GM23248 (cell line): Measurements from ENCODE around the gene KHSRP. TPM values are rescaled to one million over a fixed set of nuclear protein-coding genes. Genes with fewer than 3 reads are reported as not detected.

ENCODE experiments used
- DNase-seq: peaks from one replicate; pipeline ENCODE4 v3.0.0-alpha.2; 2015
- H2AFZ ChIP-seq: fragments of 200-600 bp; sonication (generic); 2 replicates; pipeline ENCODE4 v1.6.1; 2016; ENCODE audit warnings: antibody characterized with exemption
- H3F3A ChIP-seq: fragments of 200-600 bp; sonication (generic); 2 replicates; pipeline ENCODE4 v1.6.1; 2016; ENCODE audit warnings: mild to moderate bottlenecking, antibody characterized with exemption, mixed run types; ENCODE audit not compliant: insufficient read depth
- H3K27ac ChIP-seq: fragments of 200-600 bp; sonication (generic); 2 replicates; pipeline ENCODE4 v1.5.1; 2016; ENCODE audit warnings: mild to moderate bottlenecking
- H3K27me3 ChIP-seq: fragments of 200-600 bp; sonication (generic); replicated peaks from 2 replicates; pipeline ENCODE4 v1.6.1; 2016; ENCODE audit warnings: mild to moderate bottlenecking; ENCODE audit not compliant: insufficient read depth
- H3K36me3 ChIP-seq: fragments of 200-600 bp; sonication (generic); 2 replicates; pipeline ENCODE4 v1.6.1; 2016; ENCODE audit warnings: low read depth, mild to moderate bottlenecking
- H3K4me1 ChIP-seq: fragments of 200-600 bp; sonication (generic); 2 replicates; pipeline ENCODE4 v1.6.1; 2016; ENCODE audit warnings: mild to moderate bottlenecking; ENCODE audit not compliant: insufficient read depth
- H3K4me2 ChIP-seq: fragments of 200-600 bp; sonication (generic); one replicate; pipeline ENCODE4 v1.6.1; 2016; ENCODE audit warnings: mild to moderate bottlenecking; ENCODE audit not compliant: unreplicated experiment
- H3K4me3 ChIP-seq: fragments of 200-600 bp; sonication (generic); 2 replicates; pipeline ENCODE4 v1.5.1; 2016; ENCODE audit warnings: mild to moderate bottlenecking
- H3K79me2 ChIP-seq: fragments of 200-600 bp; sonication (generic); 2 replicates; pipeline ENCODE4 v1.6.1; 2016; ENCODE audit warnings: mild to moderate bottlenecking; ENCODE audit not compliant: insufficient read depth
- H3K9ac ChIP-seq: fragments of 200-600 bp; sonication (generic); 2 replicates; pipeline ENCODE4 v1.6.1; 2016; ENCODE audit warnings: mild to moderate bottlenecking
- H3K9me2 ChIP-seq: fragments of 200-600 bp; sonication (generic); 2 replicates; pipeline ENCODE4 v1.6.1; 2016; ENCODE audit warnings: mixed run types, mild to moderate bottlenecking, moderate library complexity; ENCODE audit not compliant: insufficient read depth
- H3K9me3 ChIP-seq: fragments of 200-600 bp; sonication (generic); one replicate; pipeline ENCODE4 v1.6.1; 2017; ENCODE audit warnings: low read depth
- H4K20me1 ChIP-seq: fragments of 200-600 bp; sonication (generic); 2 replicates; pipeline ENCODE4 v1.6.0; 2016; ENCODE audit not compliant: insufficient read depth
- EZH2 ChIP-seq: fragments of 200-600 bp; sonication (generic); IDR thresholded peaks from 2 replicates; pipeline ENCODE4 v1.6.1; 2018; ENCODE audit warnings: antibody characterized with exemption, mild to moderate bottlenecking; ENCODE audit not compliant: insufficient read depth, poor library complexity, severe bottlenecking
- EZH2phosphoT487 ChIP-seq: fragments of 200-600 bp; sonication (generic); IDR thresholded peaks from 2 replicates; pipeline ENCODE4 v1.6.1; 2018; ENCODE audit warnings: antibody characterized with exemption, moderate library complexity, mild to moderate bottlenecking, low read depth; ENCODE audit not compliant: insufficient read depth
- WGBS, 2 experiments: methylation state at CpG; one replicate each; pipeline ENCODE4 v1.1.6; 2015 to 2017; ENCODE audit warnings: low lambda C conversion rate in 2 of 2, low coverage in 1 of 2; ENCODE audit errors: missing lambda C conversion rate in 2 of 2; 5-methylcytosine and 5-hydroxymethylcytosine counted together
- in situ Hi-C: fragments of 300-500 bp; cut with MboI; formaldehyde crosslinking; loops from 2 replicates; pipeline ENCODE4 v1.15.0; 2020
- polyA plus RNA-seq: library from polyadenylated mRNA; unstranded; fragments of >200 nt; fragmentation: Nextera tagmentation; extraction: Ambion mirVana; gene quantifications from 2 replicates; pipeline ENCODE4 v1.2.1, GENCODE V29; 2016
- total RNA-seq: library from RNA; depleted of rRNA; stranded (reverse); fragments of >200 nt; shearing (Covaris generic); gene quantifications from 2 replicates; pipeline ENCODE4 v1.2.3, GENCODE V29; 2014

KHSRP gene
- total and polyA plus RNA-seq, 2 experiments from 2014 or later = 17.3 to 61.6 TPM

GRCh38 chr19:6417713-6418561, 6.7 kb downstream of the KHSRP start:
- H3K4me1 ChIP-seq = peaks cover 10% of the 10 kb centered on the region
- H3K27me3 ChIP-seq = no peaks in the 10 kb centered on the region
- no peak overlapping the region for H3K4me2 ChIP-seq
- TF ChIP-seq EZH2 (no peak), EZH2phosphoT487 (no peak)
- peaks cover 10% of the 10 kb centered on the region for H4K20me1 ChIP-seq
- H2AFZ ChIP-seq = no peak overlapping the region
- H3K36me3 ChIP-seq = peaks cover 16% of the 10 kb centered on the region
- DNase-seq = peak; percentile 38
- no peaks in the 10 kb centered on the region; the same call in 1 of the 2 replicates for H3F3A ChIP-seq
- H3K9ac ChIP-seq = no peak overlapping the region
- H3K9me3 ChIP-seq = no peaks in the 10 kb centered on the region
- H3K27ac ChIP-seq = no peak overlapping the region
- WGBS, 2 experiments = 87 to 89% methylated on average over 31 to 33 of the region's 33 CpGs
- in situ Hi-C loops = no loop called here
- peaks cover 56% of the 10 kb centered on the region for H3K79me2 ChIP-seq
- H3K9me2 ChIP-seq = no peaks in the 10 kb centered on the region
- H3K4me3 ChIP-seq = no peak overlapping the region

- Histone ChIP-seq H3F3A (no peaks in the 10 kb centered on the region), H4K20me1 (no peaks in the 10 kb centered on the region), H3K4me1 (no peaks in the 10 kb centered on the region), H3K4me2 (no peak overlapping the region), H3K4me3 (no peak overlapping the region), H3K9me3 (no peaks in the 10 kb centered on the region), H3K9me2 (no peaks in the 10 kb centered on the region), H3K27ac (no peak overlapping the region), H3K9ac (no peak overlapping the region), H2AFZ (no peak overlapping the region), H3K36me3 (peaks cover 16% of the 10 kb centered on the region), H3K79me2 (peaks cover 45% of the 10 kb centered on the region), H3K27me3 (no peaks in the 10 kb centered on the region)
- no peak for DNase-seq
- 89 to 91% methylated on average over 25 to 29 of the region's 29 CpGs for WGBS, 2 experiments
- in situ Hi-C loops = no loop called here
- TF ChIP-seq EZH2 (no peak), EZH2phosphoT487 (no peak)
Observed at GRCh38 chr19:6416658-6417405, 7.8 kb downstream of the KHSRP start.

- H4K20me1 ChIP-seq = no peaks in the 10 kb centered on the region
- in situ Hi-C loops = no loop called here
Observed at GRCh38 chr19:6415591-6416190, 8.9 kb downstream of the KHSRP start.

GRCh38 chr19:6414793-6415590, 9.6 kb downstream of the KHSRP start:
- Histone ChIP-seq H3K36me3 (peaks cover 10% of the 10 kb centered on the region), H3K4me2 (no peak overlapping the region), H3K4me3 (no peak overlapping the region)

More at GRCh38 chr19:6415591-6416190, 8.9 kb downstream of the KHSRP start:
- WGBS, 2 experiments = 89 to 93% methylated on average over 12 to 32 of the region's 32 CpGs
- no peak overlapping the region for H3K27ac ChIP-seq
- no peak for TF ChIP-seq EZH2phosphoT487
- no peak for TF ChIP-seq EZH2
- H3K79me2 ChIP-seq = peaks cover 34% of the 10 kb centered on the region
- no peak overlapping the region for H3K9ac ChIP-seq
- no peak overlapping the region for H3K4me2 ChIP-seq
- H3K9me3 ChIP-seq = no peaks in the 10 kb centered on the region
- H3K27me3 ChIP-seq = no peaks in the 10 kb centered on the region
- peaks cover 16% of the 10 kb centered on the region for H3K36me3 ChIP-seq
- no peaks in the 10 kb centered on the region for H3K4me1 ChIP-seq
- H3K9me2 ChIP-seq = no peaks in the 10 kb centered on the region
- H3K4me3 ChIP-seq = no peak overlapping the region
- no peak overlapping the region for H2AFZ ChIP-seq
- no peak for DNase-seq
- no peaks in the 10 kb centered on the region for H3F3A ChIP-seq

More at GRCh38 chr19:6414793-6415590, 9.6 kb downstream of the KHSRP start:
- Histone ChIP-seq H3K9me3 (no peaks in the 10 kb centered on the region), H3K79me2 (peaks cover 27% of the 10 kb centered on the region), H3K9ac (no peak overlapping the region), H3F3A (peaks cover 5% of the 10 kb centered on the region; the same call in 1 of the 2 replicates), H4K20me1 (no peaks in the 10 kb centered on the region), H3K27ac (no peak overlapping the region), H2AFZ (no peak overlapping the region), H3K27me3 (no peaks in the 10 kb centered on the region), H3K9me2 (no peaks in the 10 kb centered on the region), H3K4me1 (no peaks in the 10 kb centered on the region)
- TF ChIP-seq EZH2phosphoT487 (no peak), EZH2 (no peak)
- no peak for DNase-seq
- in situ Hi-C loops = no loop called here
- 94 to 95% methylated on average over 39 to 46 of the region's 47 CpGs for WGBS, 2 experiments
